ENCODE data around the gene OPN1MW3.

Gene OPN1MW3

DNA sequence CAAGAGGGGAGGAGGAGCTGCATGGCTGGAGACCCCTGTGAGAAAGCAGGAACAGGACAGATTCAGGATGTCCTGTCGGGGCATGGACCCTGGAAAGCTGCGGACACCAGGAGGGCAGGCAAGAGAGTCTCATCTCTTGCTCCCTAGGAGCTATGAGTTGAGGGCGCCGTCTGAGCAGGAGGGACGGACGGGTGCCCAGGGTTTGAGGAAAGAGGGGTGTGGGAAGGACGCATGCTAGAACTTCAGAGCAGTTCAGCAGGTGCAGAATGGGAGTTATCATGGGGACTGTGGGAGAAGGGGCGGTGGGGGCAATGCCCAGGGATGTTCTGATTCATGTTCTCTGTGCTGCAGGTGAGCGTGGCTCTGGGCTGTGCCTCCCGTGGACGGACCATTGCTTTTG lies 63.0 kb downstream of the OPN1MW3 start:
- Histone ChIP-seq H3K4me3 (IDR thresholded peaks at IDR 0.05; ENCODE audit: insufficient read depth, low read depth, low read length) (no peak overlapping the region), H2AFZ (ENCODE audit: low read depth) (no peak overlapping the region), H3K27me3 (ENCODE audit: insufficient read depth, low read depth) (peaks cover 1% of the 10 kb centered on the region; the same call in 1 of the 2 replicates), H3K4me1 (ENCODE audit: low read depth, poor library complexity, severe bottlenecking) (peaks cover 10% of the 10 kb centered on the region), H3K36me3 (ENCODE audit: insufficient read depth) (no peaks in the 10 kb centered on the region), H3K4me2 (no peak overlapping the region), H3K9ac (no peak overlapping the region), H3K79me2 (ENCODE audit: insufficient read depth, low read depth) (no peaks in the 10 kb centered on the region), H3K27ac (no peak overlapping the region), H4K20me1 (ENCODE audit: insufficient read depth) (no peaks in the 10 kb centered on the region)
- TF ChIP-seq, protein P1, sequence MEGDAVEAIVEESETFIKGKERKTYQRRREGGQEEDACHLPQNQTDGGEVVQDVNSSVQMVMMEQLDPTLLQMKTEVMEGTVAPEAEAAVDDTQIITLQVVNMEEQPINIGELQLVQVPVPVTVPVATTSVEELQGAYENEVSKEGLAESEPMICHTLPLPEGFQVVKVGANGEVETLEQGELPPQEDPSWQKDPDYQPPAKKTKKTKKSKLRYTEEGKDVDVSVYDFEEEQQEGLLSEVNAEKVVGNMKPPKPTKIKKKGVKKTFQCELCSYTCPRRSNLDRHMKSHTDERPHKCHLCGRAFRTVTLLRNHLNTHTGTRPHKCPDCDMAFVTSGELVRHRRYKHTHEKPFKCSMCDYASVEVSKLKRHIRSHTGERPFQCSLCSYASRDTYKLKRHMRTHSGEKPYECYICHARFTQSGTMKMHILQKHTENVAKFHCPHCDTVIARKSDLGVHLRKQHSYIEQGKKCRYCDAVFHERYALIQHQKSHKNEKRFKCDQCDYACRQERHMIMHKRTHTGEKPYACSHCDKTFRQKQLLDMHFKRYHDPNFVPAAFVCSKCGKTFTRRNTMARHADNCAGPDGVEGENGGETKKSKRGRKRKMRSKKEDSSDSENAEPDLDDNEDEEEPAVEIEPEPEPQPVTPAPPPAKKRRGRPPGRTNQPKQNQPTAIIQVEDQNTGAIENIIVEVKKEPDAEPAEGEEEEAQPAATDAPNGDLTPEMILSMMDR (conservative IDR thresholded peaks at IDR 0.05; ENCODE audit: low read depth, low read length): no peak

All from KMS-11 (cell line).